ENCODE measurements around the gene ATP5F1A.

- TF ChIP-seq CTCF (IDR thresholded peaks at IDR 0.05) = no peak
- TF ChIP-seq POLR2A (IDR thresholded peaks at IDR 0.05) = no peak
Observed at GRCh38 chr18:46080156-46080555, 17.9 kb downstream of the ATP5F1A start.

Measured in adrenal gland (tissue), 5 donors.